Endothelial cell (in vitro differentiated cells): ENCODE measurements around the gene CAB39L. TPM values are rescaled to one million over a fixed set of nuclear protein-coding genes. Genes with fewer than 3 reads are reported as not detected.

ENCODE experiments used
- DNase-seq: peaks from one replicate; pipeline ENCODE4 v3.0.0; 2021; ENCODE audit warnings: low spot score
- H3K27ac Mint-ChIP-seq: one replicate; pipeline ENCODE4 v1.8.0; 2021; ENCODE audit warnings: mixed read lengths, inconsistent platforms; ENCODE audit not compliant: unreplicated experiment
- H3K27me3 Mint-ChIP-seq: one replicate; pipeline ENCODE4 v1.8.0; 2021; ENCODE audit warnings: mild to moderate bottlenecking, moderate library complexity, mixed read lengths, inconsistent platforms; ENCODE audit not compliant: unreplicated experiment
- H3K36me3 Mint-ChIP-seq: one replicate; pipeline ENCODE4 v1.8.0; 2021; ENCODE audit warnings: mild to moderate bottlenecking, low read depth, mixed read lengths, inconsistent platforms; ENCODE audit not compliant: unreplicated experiment
- H3K4me1 Mint-ChIP-seq: one replicate; pipeline ENCODE4 v1.8.0; 2021; ENCODE audit warnings: mild to moderate bottlenecking, mixed read lengths, inconsistent platforms; ENCODE audit not compliant: unreplicated experiment
- H3K4me3 Mint-ChIP-seq: one replicate; pipeline ENCODE4 v1.8.0; 2021; ENCODE audit warnings: mild to moderate bottlenecking, mixed read lengths, inconsistent platforms; ENCODE audit not compliant: unreplicated experiment
- H3K9me3 Mint-ChIP-seq: one replicate; pipeline ENCODE4 v1.8.0; 2021; ENCODE audit warnings: mixed read lengths, inconsistent platforms; ENCODE audit not compliant: unreplicated experiment
- total RNA-seq: library from RNA; stranded (reverse); fragmentation: NEBNext Ultra II Directional; extraction: Animal tissue kit (Norgen Biotek cat#: 25700); gene quantifications from one replicate; pipeline ENCODE4 v1.2.1, GENCODE V29; 2021; ENCODE audit not compliant: unreplicated experiment
- TF ChIP-seq, protein P1 (sequence below): fragments of 200-600 bp; sonication (generic); IDR thresholded peaks from one replicate; pipeline ENCODE4 v1.5.0; 2021; ENCODE audit warnings: antibody characterized with exemption; ENCODE audit not compliant: unreplicated experiment

CAB39L gene
- total RNA-seq, 1 donor from 2014 or later: 3.9 TPM

DNA sequence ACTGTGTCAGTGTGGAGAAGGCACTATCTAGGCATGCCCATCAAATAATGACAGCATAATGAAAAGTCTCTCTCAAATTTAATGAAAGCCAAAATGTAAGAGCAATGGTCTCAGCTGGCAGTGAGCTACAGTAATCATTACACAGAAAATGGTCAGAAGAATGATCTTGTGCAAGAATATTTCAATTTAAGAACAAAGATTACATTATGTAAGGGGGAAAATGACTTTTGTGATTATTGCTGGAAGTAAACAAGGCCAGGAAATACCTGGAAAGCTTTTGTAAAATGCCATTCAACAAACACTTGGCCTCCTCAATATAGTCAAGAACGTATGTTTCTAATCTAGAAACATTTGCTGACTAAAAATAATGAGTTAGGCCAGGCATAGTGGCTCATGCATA is 89.1 kb downstream of the CAB39L start:
- H3K36me3 Mint-ChIP-seq: no peaks in the 10 kb centered on the region
- no peak overlapping the region for H3K4me3 Mint-ChIP-seq
- DNase-seq: no peak
- H3K9me3 Mint-ChIP-seq: no peaks in the 10 kb centered on the region
- H3K27me3 Mint-ChIP-seq: no peaks in the 10 kb centered on the region
- TF ChIP-seq, protein P1, sequence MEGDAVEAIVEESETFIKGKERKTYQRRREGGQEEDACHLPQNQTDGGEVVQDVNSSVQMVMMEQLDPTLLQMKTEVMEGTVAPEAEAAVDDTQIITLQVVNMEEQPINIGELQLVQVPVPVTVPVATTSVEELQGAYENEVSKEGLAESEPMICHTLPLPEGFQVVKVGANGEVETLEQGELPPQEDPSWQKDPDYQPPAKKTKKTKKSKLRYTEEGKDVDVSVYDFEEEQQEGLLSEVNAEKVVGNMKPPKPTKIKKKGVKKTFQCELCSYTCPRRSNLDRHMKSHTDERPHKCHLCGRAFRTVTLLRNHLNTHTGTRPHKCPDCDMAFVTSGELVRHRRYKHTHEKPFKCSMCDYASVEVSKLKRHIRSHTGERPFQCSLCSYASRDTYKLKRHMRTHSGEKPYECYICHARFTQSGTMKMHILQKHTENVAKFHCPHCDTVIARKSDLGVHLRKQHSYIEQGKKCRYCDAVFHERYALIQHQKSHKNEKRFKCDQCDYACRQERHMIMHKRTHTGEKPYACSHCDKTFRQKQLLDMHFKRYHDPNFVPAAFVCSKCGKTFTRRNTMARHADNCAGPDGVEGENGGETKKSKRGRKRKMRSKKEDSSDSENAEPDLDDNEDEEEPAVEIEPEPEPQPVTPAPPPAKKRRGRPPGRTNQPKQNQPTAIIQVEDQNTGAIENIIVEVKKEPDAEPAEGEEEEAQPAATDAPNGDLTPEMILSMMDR: no peak
- H3K4me1 Mint-ChIP-seq: no peaks in the 10 kb centered on the region
- H3K27ac Mint-ChIP-seq: no peak overlapping the region

DNA sequence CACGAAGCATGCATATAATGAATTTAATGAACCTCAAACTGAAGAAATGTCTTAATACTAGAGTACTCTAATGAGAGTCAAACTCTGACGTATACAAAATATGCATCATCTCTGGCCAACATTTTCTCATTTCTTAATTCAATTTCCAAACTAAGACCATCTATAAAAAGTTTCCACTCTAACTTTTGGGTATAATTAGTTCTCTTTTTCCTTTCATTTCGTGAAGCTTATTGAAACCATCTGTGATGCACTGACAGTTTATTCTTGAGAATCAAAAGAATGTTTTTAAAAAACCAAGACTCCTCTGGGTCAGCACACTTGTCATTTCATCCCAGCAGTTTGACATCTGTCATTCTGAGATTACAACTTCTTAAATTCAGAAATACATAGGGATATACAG is 90.0 kb downstream of the CAB39L start:
- Mint-ChIP-seq H3K4me1 (no peaks in the 10 kb centered on the region), H3K27ac (no peak overlapping the region), H3K36me3 (no peaks in the 10 kb centered on the region), H3K27me3 (peaks cover 1% of the 10 kb centered on the region), H3K4me3 (no peak overlapping the region), H3K9me3 (no peaks in the 10 kb centered on the region)
- TF ChIP-seq, protein P1: no peak
- DNase-seq: no peak

DNA sequence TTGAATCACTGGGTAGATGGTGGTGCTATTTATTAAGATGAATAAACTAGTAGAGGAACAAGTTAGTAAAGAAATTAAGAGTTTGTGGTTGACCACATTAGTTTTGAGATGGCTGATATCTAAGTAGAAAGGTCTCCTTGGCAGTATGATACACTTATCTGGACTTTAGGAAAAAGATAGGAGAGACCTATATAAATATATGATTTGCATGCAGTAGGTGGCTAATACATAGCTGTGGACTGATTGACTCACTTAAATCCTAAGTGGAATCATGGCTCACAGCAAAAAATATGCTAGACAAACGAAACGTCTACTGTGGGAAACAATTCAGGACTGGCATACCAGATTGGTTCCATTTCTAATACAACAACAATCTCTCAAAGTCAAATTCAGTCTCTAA is 92.0 kb downstream of the CAB39L start:
- no peak for DNase-seq
- no peak overlapping the region for H3K4me3 Mint-ChIP-seq
- TF ChIP-seq, protein P1: no peak
- H3K27me3 Mint-ChIP-seq: peaks cover 3% of the 10 kb centered on the region
- no peaks in the 10 kb centered on the region for H3K36me3 Mint-ChIP-seq
- H3K27ac Mint-ChIP-seq: no peak overlapping the region
- no peaks in the 10 kb centered on the region for H3K4me1 Mint-ChIP-seq
- H3K9me3 Mint-ChIP-seq: no peaks in the 10 kb centered on the region

DNA sequence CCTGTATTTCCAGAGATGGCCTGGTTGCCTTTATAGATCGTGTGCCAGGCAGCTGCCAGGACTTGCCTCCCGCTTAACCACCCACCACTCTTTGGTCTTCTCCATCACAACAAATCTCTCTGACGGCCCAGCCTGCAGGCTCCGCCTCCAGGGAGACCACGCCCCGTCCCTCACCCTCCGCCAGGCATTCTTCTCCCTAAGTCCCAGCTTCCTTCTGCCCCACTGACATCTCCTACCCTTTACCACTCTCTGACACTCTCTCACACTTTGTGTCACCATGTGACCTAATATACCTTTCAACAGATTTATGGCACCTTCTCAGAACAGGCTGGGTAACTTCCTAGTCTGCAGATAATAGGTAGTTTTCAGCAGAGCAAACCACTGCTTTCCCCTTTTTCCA is 95.1 kb downstream of the CAB39L start:
- TF ChIP-seq, protein P1: no peak
- Mint-ChIP-seq H3K27ac (no peak overlapping the region), H3K4me1 (no peaks in the 10 kb centered on the region), H3K4me3 (no peak overlapping the region), H3K36me3 (no peaks in the 10 kb centered on the region), H3K9me3 (no peaks in the 10 kb centered on the region), H3K27me3 (peaks cover 3% of the 10 kb centered on the region)
- no peak for DNase-seq

DNA sequence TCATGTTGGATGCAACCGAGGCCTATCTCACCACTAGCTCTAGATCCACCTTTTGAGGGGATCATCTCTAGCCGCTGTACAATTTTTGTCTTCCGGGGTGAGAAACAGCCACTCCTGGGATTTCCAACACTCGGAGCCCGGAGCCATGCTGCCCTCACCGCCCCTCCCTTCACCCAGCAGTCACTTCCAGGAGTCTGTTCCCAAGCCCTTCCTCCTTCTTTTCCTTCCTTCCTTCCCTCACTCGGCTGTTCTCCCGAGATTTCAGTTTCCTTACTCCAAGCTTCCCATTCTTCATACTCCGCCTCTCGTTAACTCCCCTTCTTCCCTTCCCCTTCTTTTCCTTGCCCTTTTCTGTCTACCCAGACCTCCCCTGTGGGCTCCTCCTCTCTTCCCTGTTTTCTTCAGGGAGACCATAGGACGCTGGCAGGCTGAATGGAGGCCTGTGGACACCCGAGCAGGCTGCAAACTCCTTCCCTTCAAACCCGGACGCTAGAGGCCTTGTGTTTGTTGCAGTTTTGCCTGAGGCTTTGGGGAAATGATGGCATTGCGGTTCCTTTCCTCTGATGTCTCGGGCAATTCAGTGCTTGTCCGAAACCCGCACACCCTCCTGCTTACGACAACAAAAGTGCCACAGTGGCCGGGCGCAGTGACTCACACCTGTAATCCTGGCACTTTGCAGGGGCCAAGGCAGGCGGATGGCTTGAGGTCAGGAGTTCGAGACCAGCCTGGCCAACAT is 96.0 kb downstream of the CAB39L start:
- TF ChIP-seq, protein P1: no peak
- H3K36me3 Mint-ChIP-seq: no peaks in the 10 kb centered on the region
- H3K4me1 Mint-ChIP-seq: no peaks in the 10 kb centered on the region
- DNase-seq: no peak
- H3K9me3 Mint-ChIP-seq: no peaks in the 10 kb centered on the region
- H3K4me3 Mint-ChIP-seq: no peak overlapping the region
- H3K27me3 Mint-ChIP-seq: peaks cover 3% of the 10 kb centered on the region
- no peak overlapping the region for H3K27ac Mint-ChIP-seq
